Heart left ventricle (tissue), 16 donors: ENCODE data around the gene SGSH. TPM values are rescaled to one million over a fixed set of nuclear protein-coding genes. Genes with fewer than 3 reads are reported as not detected.

Experiments
- ATAC-seq, 4 donors: fragments of 200-7000 bp; cut with Tn5 transposase; one replicate each; pipeline ENCODE4 v1.9.1; 2020 to 2022; ENCODE audit warnings: moderate library complexity in 4 of 4, mild to moderate bottlenecking in 3 of 4, moderate number of reproducible peaks in 1 of 4
- DNase-seq, 5 donors: peaks; one replicate each; pipeline ENCODE4 v3.0.0-alpha.2; 2020
- H3K27ac ChIP-seq, 12 donors: fragments of 200-600 bp; sonication (generic) in 4 of 12; one replicate each; pipeline versions ENCODE4 v1.5.0 to v1.8.0; 2016 to 2022; ENCODE audit warnings: mild to moderate bottlenecking in 2 of 12
- H3K27me3 ChIP-seq, 9 donors: fragments of 200-600 bp; sonication (generic) in 2 of 9; one replicate each; pipeline versions ENCODE4 v1.5.1 to v1.8.0; 2016 to 2022; ENCODE audit warnings: mild to moderate bottlenecking in 3 of 9
- H3K36me3 ChIP-seq, 9 donors: fragments of 200-600 bp; sonication (generic) in 2 of 9; one replicate each; pipeline versions ENCODE4 v1.5.0 to v1.8.0; 2018 to 2022; ENCODE audit warnings: mild to moderate bottlenecking in 2 of 9
- H3K4me1 ChIP-seq, 12 donors: fragments of 200-600 bp; sonication (generic) in 4 of 12; one replicate each; pipeline versions ENCODE4 v1.5.0 to v1.8.0; 2016 to 2022; ENCODE audit warnings: mild to moderate bottlenecking in 3 of 12
- H3K4me3 ChIP-seq, 12 donors: fragments of 200-600 bp; sonication (generic) in 4 of 12; one replicate each; pipeline versions ENCODE4 v1.5.0 to v1.8.0; 2017 to 2022; ENCODE audit warnings: mild to moderate bottlenecking in 9 of 12, moderate library complexity in 4 of 12
- H3K9me3 ChIP-seq, 12 donors: fragments of 200-600 bp; sonication (generic) in 4 of 12; one replicate each; pipeline versions ENCODE4 v1.5.0 to v1.8.0; 2016 to 2022; ENCODE audit warnings: mild to moderate bottlenecking in 1 of 12
- CTCF ChIP-seq, 12 donors: fragments of 200-600 bp; sonication (generic) in 4 of 12; IDR thresholded peaks; one replicate each; pipeline versions ENCODE4 v1.5.0 to v1.8.0; 2018 to 2022; ENCODE audit warnings: antibody characterized with exemption in 12 of 12, mild to moderate bottlenecking in 5 of 12
- POLR2A ChIP-seq, 2 donors: fragments of 450-650 bp; IDR thresholded peaks; one replicate each; pipeline ENCODE4 v1.6.1; 2017; ENCODE audit warnings: antibody characterized with exemption in 2 of 2, mild to moderate bottlenecking in 2 of 2, moderate library complexity in 2 of 2
- WGBS, 4 donors: extraction: QIAGEN DNeasy Blood & Tissue Kit in 2 of 4; methylation state at CpG; one replicate each; pipeline versions ENCODE4 v1.1.5 to v1.1.7; 2013 to 2018; 5-methylcytosine and 5-hydroxymethylcytosine counted together
- intact Hi-C, 10 donors: fragments of 100-400 bp; cut with DNase I; formaldehyde crosslinking; loops; one replicate each; pipeline versions ENCODE4 v1.11.1 to v1.14.2; 2022
- polyA plus RNA-seq, 2 donors: library from polyadenylated mRNA; stranded (reverse); fragments of 200-250 nt; gene quantifications; one replicate each; pipeline ENCODE4 v1.2.3, GENCODE V29; 2013
- total RNA-seq, 9 donors: library from RNA; depleted of rRNA in 2 of 9; stranded (reverse); fragments of >200 nt in 2 of 9; fragmentation: NEBNext Ultra II Directional in 3 of 9; extraction: Animal tissue kit (Norgen Biotek cat#: 25700) in 3 of 9; gene quantifications; one replicate each; pipeline versions ENCODE4 v1.1.0 to v1.2.4, GENCODE V29; 2016 to 2023
- donor health status: ischemic (EF 13 %, LVEDD 7.1; RV severe dilation, severe dysfunction).
- donor health status: healthy with polysubstance abuse.
- donor health status: DM: no; HTN: yes; CAD: no.
- donor health status: DM: no; HTN: no; CAD: no.
- donor health status: ischemic (EF 25% LVEDD 6.9; RV normal size, moderate dysfunction).
- donor health status: ischemic (EF 25% LVEDD 5.7; RV mildly dilated, moderate dysfunction).
- donor health status: healthy.
- donor health status: DM: yes; HTN: yes; CAD: no.
- donor health status: ischemic (EF 35%, LVEDD 5.7; RV mildly dilated, moderate dysfunction).
- donor health status: nonischemic (EF 11% LVEDD 7.7; RV severe dilation, severe dysfunction).
- donor health status: DM: yes; HTN: yes; CAD: no.
- donor health status: PGD.
- donor health status: ischemic (EF 29% LVEDD 5.4; RV normal size, mild dysfunction).
- donor health status: nonischemic (EF 23%, LVEDD 6.1; RV moderate dilation, normal function).

The SGSH gene
- total and polyA plus RNA-seq, 11 donors = 6.4 to 27.0 (median 13.4) TPM

GRCh38 chr17:80248001-80248893, 28.1 kb upstream of the SGSH start:
- ATAC-seq (no peak), DNase-seq (no peak)
- no peaks in the 10 kb centered on the region for H3K9me3 ChIP-seq
- intact Hi-C loops = no loop called here
- H3K4me1 ChIP-seq = peaks cover 0 to 4% (median 0%) of the 10 kb centered on the region in 12 donors
- TF ChIP-seq CTCF (IDR thresholded peaks at IDR 0.05) (no peak), POLR2A (IDR thresholded peaks at IDR 0.05) (no peak)
- peaks cover 0 to 84% (median 28%) of the 10 kb centered on the region in 9 donors for H3K36me3 ChIP-seq
- no peaks in the 10 kb centered on the region for H3K27me3 ChIP-seq
- WGBS, 4 donors = 94 to 96% (median 95%) methylated on average over 13 to 23 of the region's 23 CpGs
- H3K4me3 ChIP-seq = no peak overlapping the region
- H3K27ac ChIP-seq = no peak overlapping the region

- intact Hi-C loops = no loop called here
- no peak overlapping the region for H3K27ac ChIP-seq
- TF ChIP-seq CTCF (IDR thresholded peaks at IDR 0.05) = no peak
- TF ChIP-seq POLR2A (IDR thresholded peaks at IDR 0.05) = no peak
- no peak overlapping the region for H3K4me3 ChIP-seq
- 96 to 98% (median 97%) methylated on average over 14 to 17 of the region's 17 CpGs for WGBS, 4 donors
- no peaks in the 10 kb centered on the region for H3K9me3 ChIP-seq
- H3K4me1 ChIP-seq = peaks cover 0 to 4% (median 0%) of the 10 kb centered on the region in 12 donors
- no peaks in the 10 kb centered on the region for H3K27me3 ChIP-seq
- peaks cover 0 to 87% (median 33%) of the 10 kb centered on the region in 9 donors for H3K36me3 ChIP-seq
- ATAC-seq (no peak), DNase-seq (no peak)
Observed at GRCh38 chr17:80247561-80247960, 27.4 kb upstream of the SGSH start.

- no peak overlapping the region for H3K27ac ChIP-seq
- no peaks in the 10 kb centered on the region for H3K9me3 ChIP-seq
- H3K36me3 ChIP-seq = peaks cover 0 to 87% (median 33%) of the 10 kb centered on the region in 9 donors
- WGBS, 4 donors = 90 to 96% (median 95%) methylated on average over 6 to 8 of the region's 8 CpGs
- ATAC-seq (no peak), DNase-seq (no peak)
- H3K4me3 ChIP-seq = no peak overlapping the region
- H3K27me3 ChIP-seq = no peaks in the 10 kb centered on the region
- intact Hi-C loops = no loop called here
- no peak for TF ChIP-seq POLR2A (IDR thresholded peaks at IDR 0.05)
- no peak for TF ChIP-seq CTCF (IDR thresholded peaks at IDR 0.05)
- peaks cover 0 to 4% (median 0%) of the 10 kb centered on the region in 12 donors for H3K4me1 ChIP-seq
Observed at GRCh38 chr17:80246726-80247125, 26.6 kb upstream of the SGSH start.

- no peak for DNase-seq
- Histone ChIP-seq H3K27ac (no peak overlapping the region), H3K4me1 (peaks cover 0 to 4% (median 0%) of the 10 kb centered on the region in 12 donors), H3K27me3 (no peaks in the 10 kb centered on the region), H3K9me3 (no peaks in the 10 kb centered on the region), H3K4me3 (no peak overlapping the region), H3K36me3 (peaks cover 0 to 87% (median 36%) of the 10 kb centered on the region in 9 donors)
- intact Hi-C loops = no loop called here
- no peak for ATAC-seq
- 93 to 96% (median 95%) methylated on average over 10 to 19 of the region's 19 CpGs for WGBS, 4 donors
- no peak for TF ChIP-seq POLR2A (IDR thresholded peaks at IDR 0.05)
- no peak for TF ChIP-seq CTCF (IDR thresholded peaks at IDR 0.05)
Observed at GRCh38 chr17:80246266-80246681, 26.1 kb upstream of the SGSH start.
